A549 (cell line): Measurements from ENCODE around the gene ATP6AP1.
"Not testable (repeated sequence)": the region's sequence is repeated elsewhere in the genome, so short reads cannot be mapped to it uniquely, and the experiment has no call there.

Experiments
- CHD2 ChIP-seq: fragments of 150-350 bp; IDR thresholded peaks from 2 replicates; pipeline ENCODE4 v1.6.1; 2014; ENCODE audit warnings: low read length; ENCODE audit not compliant: partially characterized antibody
- CTCF ChIP-seq: fragments of >200 bp; sonication (Bioruptor Twin); formaldehyde crosslinking; IDR thresholded peaks from 3 replicates; pipeline ENCODE4 v1.5.1; 2016
- E2F6 ChIP-seq: IDR thresholded peaks from 2 replicates; pipeline ENCODE4 v1.6.1; 2012; ENCODE audit warnings: low read depth, borderline replicate concordance
- EP300 ChIP-seq, 2 experiments: fragments of >200 bp; sonication (Bioruptor Twin); formaldehyde crosslinking; IDR thresholded peaks; 2 replicates in 1 of 2; 3 replicates in 1 of 2; pipeline ENCODE4 v1.6.1; 2016 to 2017
- HMGXB4 ChIP-seq: fragments of 250-450 bp; sonication (Bioruptor Pico); IDR thresholded peaks from 2 replicates; pipeline ENCODE4 v1.5.0; 2021; ENCODE audit warnings: mild to moderate bottlenecking, moderate library complexity, borderline replicate concordance
- KDM5A ChIP-seq: fragments of 200-600 bp; sonication (generic); IDR thresholded peaks from 2 replicates; pipeline ENCODE4 v1.6.1; 2016; ENCODE audit warnings: antibody characterized with exemption, mild to moderate bottlenecking
- PHF8 ChIP-seq: fragments of 200-600 bp; sonication (generic); IDR thresholded peaks from 2 replicates; pipeline ENCODE4 v1.6.1; 2016; ENCODE audit warnings: low read depth, mild to moderate bottlenecking, antibody characterized with exemption, moderate library complexity, borderline replicate concordance
- POLR2A ChIP-seq: IDR thresholded peaks from 2 replicates; pipeline ENCODE4 v1.6.1; 2012; ENCODE audit warnings: mild to moderate bottlenecking, low read length
- RAD21 ChIP-seq, 2 experiments: fragments of >200 bp in 1 of 2; sonication (Bioruptor Twin) in 1 of 2; formaldehyde crosslinking in 1 of 2; IDR thresholded peaks in 1 of 2; conservative IDR thresholded peaks in 1 of 2; 2 replicates in 1 of 2; 3 replicates in 1 of 2; pipeline ENCODE4 v1.6.1; 2012 to 2018; ENCODE audit warnings: inconsistent platforms in 1 of 2
- REST ChIP-seq: fragments of 200-600 bp; sonication (generic); IDR thresholded peaks from 2 replicates; pipeline ENCODE4 v1.6.1; 2016; ENCODE audit warnings: antibody characterized with exemption, mild to moderate bottlenecking, moderate library complexity
- USF2 ChIP-seq: fragments of 450-650 bp; IDR thresholded peaks from 2 replicates; pipeline ENCODE4 v1.6.1; 2014; ENCODE audit warnings: antibody characterized with exemption

- not testable (repeated sequence) for TF ChIP-seq E2F6; CTCF; EP300 (IDR thresholded peaks at IDR 0.05); PHF8; USF2; CHD2; POLR2A; HMGXB4 (CRISPR knock-in tag); KDM5A; RAD21 (conservative IDR thresholded peaks at IDR 0.05 in 1 of 2, IDR thresholded peaks at IDR 0.05 in 1 of 2); REST
Measured at GRCh38 chrX:154400369-154400817, 28.1 kb upstream of the ATP6AP1 start.
